Hepatic stellate cell (primary cell): ENCODE data around the gene CCDC85C.

Experiments
- DNase-seq: peaks from one replicate; pipeline ENCODE4 v3.0.0; 2011; ENCODE audit warnings: low spot score

CCDC85C gene

DNA sequence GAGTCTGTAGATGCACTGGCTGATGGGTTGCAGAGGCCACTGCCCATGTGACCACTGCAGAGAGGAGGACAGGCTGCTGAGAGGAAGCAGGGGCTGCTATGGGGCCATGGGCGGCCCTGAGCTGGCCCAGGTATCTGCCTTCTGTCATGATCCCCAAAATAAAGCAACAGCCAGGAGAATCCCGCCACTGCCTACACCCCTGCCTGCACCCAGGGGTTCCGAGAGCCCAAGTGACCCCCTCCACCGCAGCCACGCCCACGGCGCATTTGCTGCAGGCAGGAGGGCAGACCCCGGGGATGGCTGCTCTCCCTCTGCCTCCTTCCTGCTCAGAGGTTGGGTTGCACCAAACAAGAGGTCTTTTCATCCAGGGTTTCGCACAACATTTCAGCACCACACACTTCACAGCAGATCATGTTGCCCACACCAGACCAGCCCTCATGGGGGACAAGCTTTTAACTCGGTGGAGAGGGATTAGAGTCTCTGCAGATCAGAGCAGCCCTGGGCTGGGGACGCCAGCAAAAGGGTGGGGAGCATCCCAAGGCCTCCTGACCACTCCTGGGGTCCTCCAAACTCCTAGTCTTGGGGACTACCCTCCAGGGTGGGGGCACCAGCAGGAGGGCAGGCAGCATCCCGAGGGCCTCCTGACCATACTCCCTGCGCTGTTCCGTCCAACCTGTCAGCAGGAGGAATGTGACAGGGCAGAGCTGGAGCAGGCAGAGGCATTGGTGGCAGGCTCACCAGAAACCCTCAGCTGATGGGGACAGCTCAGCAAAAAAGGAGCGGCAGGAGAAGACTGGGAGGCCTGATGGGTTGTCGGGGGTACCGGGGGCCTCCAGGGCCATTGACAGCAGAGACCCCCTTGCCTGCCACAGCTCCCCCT lies 14.1 kb downstream of the CCDC85C start:
- DNase-seq: no peak

GRCh38 chr14:99589031-99589441 lies 15.0 kb downstream of the CCDC85C start:
- no peak for DNase-seq

DNA sequence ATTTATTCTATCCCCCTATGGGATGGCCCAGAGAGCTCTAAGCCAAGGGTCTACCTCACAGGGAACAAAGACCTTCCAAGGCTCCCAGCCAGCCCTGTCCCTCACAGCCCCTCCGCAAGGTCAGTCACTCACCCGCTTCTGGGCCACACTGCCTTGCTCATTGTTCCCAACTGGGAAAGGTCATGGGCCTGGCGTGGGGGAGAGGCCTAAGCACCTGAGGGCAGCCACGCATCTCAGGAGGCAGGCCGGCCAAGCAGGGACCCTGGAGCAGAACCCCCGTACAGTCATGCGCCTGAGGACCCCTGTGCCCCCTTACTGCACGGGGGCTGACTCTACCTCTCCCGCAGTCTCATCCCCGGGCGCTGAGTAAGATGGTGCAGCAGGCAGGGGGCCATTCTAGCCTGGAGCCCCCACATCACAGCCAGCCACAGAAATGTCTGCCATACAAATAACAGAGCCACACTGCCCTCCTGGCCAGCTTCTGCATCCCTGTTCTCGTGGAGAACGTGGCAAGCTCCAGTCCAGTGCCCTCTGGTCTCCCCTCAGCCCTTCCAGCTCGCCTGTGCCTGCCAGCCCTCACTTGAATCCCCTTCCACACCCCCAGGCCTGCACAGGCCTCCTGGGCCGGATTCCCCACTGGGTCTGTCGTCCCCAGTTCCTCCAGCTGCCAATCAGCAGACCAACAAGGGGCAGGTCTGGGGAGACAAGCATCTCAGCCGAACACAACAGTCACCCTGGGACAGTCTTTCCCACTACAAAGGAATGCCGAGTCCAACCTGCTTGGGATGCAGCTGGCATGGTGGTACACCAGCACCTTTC lies 16.3 kb downstream of the CCDC85C start:
- DNase-seq: no peak

GRCh38 chr14:99586761-99587459 lies 17.1 kb downstream of the CCDC85C start:
- DNase-seq: no peak

GRCh38 chr14:99586054-99586760 lies 17.8 kb downstream of the CCDC85C start:
- DNase-seq: no peak

GRCh38 chr14:99584823-99585222 lies 19.2 kb downstream of the CCDC85C start:
- DNase-seq: no peak

DNA sequence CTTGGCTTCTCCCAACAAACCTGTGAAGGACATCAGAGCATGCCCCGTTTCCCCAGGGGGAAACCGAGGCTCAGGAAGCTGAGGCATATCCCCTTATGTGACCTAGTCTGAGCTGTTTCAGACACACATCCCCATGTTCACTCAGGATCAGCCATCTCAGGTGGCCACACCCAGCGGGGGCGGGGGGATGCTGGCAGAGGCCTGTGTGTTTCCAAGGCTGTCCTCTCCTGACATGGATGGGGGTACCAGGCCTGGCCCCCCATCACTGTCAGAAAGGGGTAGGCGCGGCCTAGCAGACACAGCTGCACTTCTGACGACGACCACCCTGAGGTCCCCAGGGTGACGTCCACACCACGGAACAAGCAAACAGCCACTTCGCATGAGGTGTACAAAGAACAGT lies 22.1 kb downstream of the CCDC85C start:
- DNase-seq: no peak

GRCh38 chr14:99581374-99581773 lies 22.6 kb downstream of the CCDC85C start:
- no peak for DNase-seq

DNA sequence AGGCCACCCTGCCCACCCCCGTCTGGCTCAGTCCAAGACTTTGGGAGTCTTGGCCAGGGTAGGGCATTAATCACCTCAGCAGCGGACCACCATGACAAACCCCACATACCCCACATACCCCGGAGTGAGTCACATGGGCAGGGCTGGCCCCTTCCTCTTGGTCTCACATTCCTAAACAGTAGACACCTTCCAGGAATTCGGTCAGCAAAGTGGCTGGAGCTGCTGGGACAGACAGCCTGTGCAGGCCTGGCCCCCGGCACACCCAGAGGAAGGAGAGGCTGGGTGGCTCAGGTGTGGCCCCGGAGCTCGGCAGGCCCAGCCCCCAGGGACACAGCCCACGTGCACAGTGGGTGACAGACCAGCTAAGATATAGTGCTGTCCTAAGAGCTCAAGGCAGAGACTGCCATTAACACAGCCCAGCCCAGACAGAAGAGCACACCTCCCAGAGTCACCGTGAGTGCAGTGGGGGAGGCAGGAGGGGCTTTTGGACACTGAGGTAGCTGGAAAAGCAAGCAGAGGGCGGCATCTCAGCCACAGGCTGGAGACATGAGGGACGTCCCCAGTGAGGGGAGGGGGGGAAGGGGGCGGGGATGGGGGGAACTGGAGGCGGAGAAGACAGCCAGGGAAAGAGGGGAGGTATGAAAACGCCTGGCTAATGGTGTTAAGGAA lies 24.0 kb downstream of the CCDC85C start:
- DNase-seq: peak; percentile 83

GRCh38 chr14:99579120-99579836 lies 24.7 kb downstream of the CCDC85C start:
- DNase-seq: no peak

GRCh38 chr14:99578541-99579101 lies 25.4 kb downstream of the CCDC85C start:
- peak; percentile 41 for DNase-seq

DNA sequence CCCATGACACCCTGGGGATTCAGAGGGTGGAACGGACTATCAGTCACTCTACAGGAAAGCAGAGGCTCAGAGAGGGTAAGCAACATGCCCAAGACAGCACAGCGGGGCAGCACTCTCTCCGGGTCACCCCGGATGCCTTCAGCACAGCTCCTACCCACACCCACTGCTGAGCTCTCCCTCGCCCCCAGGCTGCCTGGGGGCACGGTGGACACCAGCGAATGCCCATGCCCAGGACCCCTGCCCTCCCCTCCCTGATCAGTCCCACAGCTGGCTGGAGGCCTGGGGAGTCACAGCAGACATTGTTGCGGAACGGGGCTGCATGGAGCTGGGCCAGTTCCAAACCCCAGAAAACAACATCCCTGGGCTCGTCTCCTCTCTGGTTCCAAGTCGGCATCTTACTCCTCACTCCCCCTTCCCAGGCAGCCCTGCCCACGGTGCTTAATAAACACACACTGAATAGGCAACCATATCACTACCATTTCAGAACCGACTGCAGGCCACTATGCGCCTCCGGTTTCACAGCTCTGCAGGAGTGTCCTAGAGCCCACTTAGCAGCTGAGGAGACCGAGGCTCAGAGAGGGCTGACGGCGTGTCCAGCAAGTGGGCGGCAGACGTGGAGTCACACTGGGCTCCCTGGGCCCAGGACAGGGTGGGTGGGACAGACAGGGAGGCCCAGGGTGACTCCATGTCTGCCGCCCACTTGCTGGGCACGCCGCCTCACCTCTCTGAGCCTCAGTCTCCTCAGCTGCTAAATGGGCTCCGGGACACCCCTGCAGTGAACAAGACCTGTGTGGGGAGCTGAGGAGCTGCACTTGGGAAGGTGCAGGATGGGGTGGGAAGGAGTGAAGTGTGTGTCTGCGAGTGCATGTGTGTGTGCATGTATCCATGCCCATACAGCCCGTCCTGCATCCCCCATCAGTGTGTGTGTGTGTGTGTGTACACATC lies 27.0 kb downstream of the CCDC85C start:
- DNase-seq: no peak

- no peak for DNase-seq
Measured at GRCh38 chr14:99576304-99576703, 27.7 kb downstream of the CCDC85C start.

- no peak for DNase-seq
Measured at GRCh38 chr14:99575043-99576023, 28.7 kb downstream of the CCDC85C start.

DNA sequence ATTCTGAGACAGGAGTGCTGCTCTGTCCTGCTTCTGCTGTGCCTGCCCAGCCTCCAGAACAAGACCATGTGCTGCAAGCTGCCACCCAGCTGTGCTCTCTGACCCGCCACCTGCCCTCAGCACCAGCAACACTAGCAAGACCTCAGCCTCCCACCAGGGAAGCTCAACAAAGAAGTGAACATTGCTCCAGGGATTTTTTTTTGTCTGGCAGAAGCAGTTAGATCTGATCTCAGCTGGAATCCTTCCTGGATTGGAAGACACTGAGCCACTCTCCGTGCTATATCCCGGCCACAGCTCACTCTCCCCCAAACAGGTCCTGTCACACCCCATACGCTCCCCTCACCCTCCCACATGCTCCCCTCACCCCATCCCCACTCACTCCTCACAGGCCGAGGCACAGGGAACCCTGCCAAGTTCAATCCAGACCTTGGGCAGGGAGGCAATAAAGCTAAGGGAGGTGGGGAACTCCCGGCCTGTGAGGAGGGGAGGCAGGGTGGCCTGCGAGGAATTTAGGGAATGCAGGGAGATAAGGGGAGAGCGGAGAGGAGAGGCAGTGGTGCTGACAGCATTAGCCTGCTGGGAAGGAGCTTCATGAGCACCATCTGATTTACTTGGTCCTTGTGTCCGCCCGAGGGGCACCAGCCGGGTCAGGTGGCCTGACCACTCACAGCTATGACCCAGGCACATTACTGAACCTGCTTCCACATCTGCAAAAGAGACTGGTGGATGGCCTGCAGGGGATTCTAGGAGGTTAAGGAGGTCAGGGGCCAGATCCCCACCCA lies 29.7 kb downstream of the CCDC85C start:
- DNase-seq: peak; percentile 91

- DNase-seq: no peak
Measured at GRCh38 chr14:99573436-99574098, 30.4 kb downstream of the CCDC85C start.

DNA sequence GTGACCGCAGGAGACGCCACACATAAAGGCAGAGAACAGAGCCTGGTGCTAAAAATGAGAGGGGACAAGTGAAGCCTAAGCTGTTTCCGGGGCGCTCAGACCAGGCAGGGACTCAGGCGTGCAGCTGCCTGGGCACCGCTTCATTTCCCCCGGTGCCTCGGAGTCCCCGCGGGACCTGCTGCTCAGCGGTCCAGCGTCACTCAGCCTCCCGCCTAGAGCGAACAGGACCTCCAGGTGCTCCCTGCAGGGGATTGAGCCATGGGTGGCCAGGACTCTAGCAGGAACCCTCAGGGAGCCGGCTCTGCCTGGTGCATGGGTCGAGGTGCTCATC lies 31.0 kb downstream of the CCDC85C start:
- no peak for DNase-seq
